PFSK-1 (cell line): Measurements from ENCODE around the gene STRN3.

Experiments used
- POLR2AphosphoS5 ChIP-seq: IDR thresholded peaks from 2 replicates; pipeline ENCODE4 v1.6.1; 2012; ENCODE audit warnings: low read depth, mild to moderate bottlenecking, control low read depth, low read length, moderate library complexity
- REST ChIP-seq, 2 experiments: IDR thresholded peaks; 2 replicates each; pipeline versions ENCODE4 v1.6.1 to v1.8.0; 2011 to 2012; ENCODE audit warnings: low read depth in 2 of 2, low read length in 2 of 2, control low read depth in 1 of 2, inconsistent platforms in 1 of 2, mild to moderate bottlenecking in 1 of 2, moderate library complexity in 1 of 2; ENCODE audit not compliant: insufficient read depth in 1 of 2
- SIN3A ChIP-seq: IDR thresholded peaks from 2 replicates; pipeline ENCODE4 v1.6.1; 2012; ENCODE audit warnings: mild to moderate bottlenecking, low read length, moderate library complexity, borderline replicate concordance; ENCODE audit not compliant: insufficient read depth

- TF ChIP-seq REST (IDR thresholded peaks at IDR 0.05; ENCODE audit: insufficient read depth in 1 of 2, low read depth in 2 of 2, low read length in 2 of 2) (no peak), POLR2AphosphoS5 (no peak), SIN3A (no peak)
Observed at GRCh38 chr14:30980980-30981379, 45.2 kb downstream of the STRN3 start.
